ENCODE data around the gene TBL3.

Gene TBL3

DNA sequence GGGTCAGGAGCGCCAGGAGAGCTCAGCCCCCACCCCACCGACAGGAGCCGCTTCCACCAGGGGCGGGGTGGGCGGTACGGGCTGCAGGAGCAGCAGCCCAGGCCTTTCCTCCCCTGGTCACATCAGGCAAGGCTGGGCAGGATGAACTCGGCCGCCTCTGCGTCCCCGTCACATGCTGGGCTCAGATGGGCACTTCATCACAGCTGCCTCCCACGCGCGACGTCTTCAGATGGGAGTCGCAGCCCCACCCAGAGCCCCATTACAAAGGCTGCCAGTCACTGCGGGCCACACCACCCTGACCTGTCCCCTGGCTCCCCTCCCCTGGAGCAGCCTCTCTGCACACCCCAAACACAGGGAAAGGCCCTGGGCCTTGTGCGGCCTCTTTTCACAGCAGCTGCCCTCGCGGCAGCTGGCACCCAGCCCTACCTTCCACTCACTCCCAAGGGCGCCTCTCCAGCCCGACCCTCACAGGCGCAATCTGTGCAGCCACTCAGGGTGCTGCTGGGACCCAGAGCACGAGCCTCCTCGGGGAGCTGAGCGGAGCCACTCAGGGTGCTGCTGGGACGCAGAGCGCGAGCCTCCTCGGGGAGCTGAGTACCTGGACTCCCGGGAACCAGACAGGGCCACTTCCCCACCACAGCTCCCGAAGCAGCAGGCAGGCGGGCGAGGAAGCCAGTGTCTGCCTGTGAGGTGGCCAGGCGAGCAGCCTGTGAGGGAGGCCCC lies 33.1 kb downstream of the TBL3 start:
- TF ChIP-seq, protein P1, sequence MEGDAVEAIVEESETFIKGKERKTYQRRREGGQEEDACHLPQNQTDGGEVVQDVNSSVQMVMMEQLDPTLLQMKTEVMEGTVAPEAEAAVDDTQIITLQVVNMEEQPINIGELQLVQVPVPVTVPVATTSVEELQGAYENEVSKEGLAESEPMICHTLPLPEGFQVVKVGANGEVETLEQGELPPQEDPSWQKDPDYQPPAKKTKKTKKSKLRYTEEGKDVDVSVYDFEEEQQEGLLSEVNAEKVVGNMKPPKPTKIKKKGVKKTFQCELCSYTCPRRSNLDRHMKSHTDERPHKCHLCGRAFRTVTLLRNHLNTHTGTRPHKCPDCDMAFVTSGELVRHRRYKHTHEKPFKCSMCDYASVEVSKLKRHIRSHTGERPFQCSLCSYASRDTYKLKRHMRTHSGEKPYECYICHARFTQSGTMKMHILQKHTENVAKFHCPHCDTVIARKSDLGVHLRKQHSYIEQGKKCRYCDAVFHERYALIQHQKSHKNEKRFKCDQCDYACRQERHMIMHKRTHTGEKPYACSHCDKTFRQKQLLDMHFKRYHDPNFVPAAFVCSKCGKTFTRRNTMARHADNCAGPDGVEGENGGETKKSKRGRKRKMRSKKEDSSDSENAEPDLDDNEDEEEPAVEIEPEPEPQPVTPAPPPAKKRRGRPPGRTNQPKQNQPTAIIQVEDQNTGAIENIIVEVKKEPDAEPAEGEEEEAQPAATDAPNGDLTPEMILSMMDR (IDR thresholded peaks at IDR 0.05; ENCODE audit: borderline replicate concordance, insufficient read depth, low read depth, low read length) = no peak
- H3K4me3 ChIP-seq (ENCODE audit: low read depth, low read length) = no peak overlapping the region

DNA sequence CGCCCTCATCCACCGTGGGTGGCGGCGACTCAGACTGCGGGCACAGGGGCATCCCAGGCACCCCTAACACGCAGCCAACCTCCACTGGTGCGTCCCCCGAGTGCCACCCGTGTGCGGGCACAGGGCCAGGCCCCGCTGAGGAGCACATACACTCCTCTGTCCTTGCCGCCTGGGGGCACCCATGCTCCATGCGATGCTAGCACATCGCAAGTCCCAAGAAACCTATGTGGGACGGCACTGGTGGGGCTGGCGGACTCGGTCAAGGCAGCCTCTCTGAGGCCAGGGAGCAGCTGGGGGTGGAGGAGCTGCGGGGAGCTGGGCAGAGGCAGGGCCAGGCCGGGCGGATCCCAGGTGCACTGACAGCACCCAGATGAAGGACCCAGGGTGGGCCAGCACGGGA lies 33.8 kb downstream of the TBL3 start:
- H3K4me3 ChIP-seq (ENCODE audit: low read depth, low read length) = no peak overlapping the region
- TF ChIP-seq, protein P1 (IDR thresholded peaks at IDR 0.05; ENCODE audit: borderline replicate concordance, insufficient read depth, low read depth, low read length) = 0 out of 2 replicates have a peak, but pooled peaks have one; percentile 15

DNA sequence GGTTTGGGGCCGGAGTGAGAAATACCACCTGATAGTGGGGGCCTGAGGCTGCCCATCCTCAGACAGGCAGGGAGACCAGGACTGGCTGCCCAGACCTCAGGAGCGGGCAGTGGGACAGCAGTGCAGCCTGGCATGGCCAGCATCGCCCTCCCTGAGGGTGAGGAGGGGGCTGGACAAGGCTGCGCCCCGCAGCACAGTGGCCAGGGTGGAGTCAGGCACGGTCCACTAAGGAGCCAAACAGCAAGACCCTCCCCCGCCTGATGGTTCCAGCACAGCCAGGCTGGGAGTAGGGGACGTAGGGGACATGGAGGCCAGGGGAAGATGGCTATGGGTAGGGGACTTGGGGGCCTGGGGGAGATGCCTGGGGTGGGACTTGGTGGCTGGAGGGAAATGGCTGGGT lies 34.5 kb downstream of the TBL3 start:
- TF ChIP-seq, protein P1 (IDR thresholded peaks at IDR 0.05; ENCODE audit: borderline replicate concordance, insufficient read depth, low read depth, low read length) = no peak
- H3K4me3 ChIP-seq (ENCODE audit: low read depth, low read length) = no peak overlapping the region

DNA sequence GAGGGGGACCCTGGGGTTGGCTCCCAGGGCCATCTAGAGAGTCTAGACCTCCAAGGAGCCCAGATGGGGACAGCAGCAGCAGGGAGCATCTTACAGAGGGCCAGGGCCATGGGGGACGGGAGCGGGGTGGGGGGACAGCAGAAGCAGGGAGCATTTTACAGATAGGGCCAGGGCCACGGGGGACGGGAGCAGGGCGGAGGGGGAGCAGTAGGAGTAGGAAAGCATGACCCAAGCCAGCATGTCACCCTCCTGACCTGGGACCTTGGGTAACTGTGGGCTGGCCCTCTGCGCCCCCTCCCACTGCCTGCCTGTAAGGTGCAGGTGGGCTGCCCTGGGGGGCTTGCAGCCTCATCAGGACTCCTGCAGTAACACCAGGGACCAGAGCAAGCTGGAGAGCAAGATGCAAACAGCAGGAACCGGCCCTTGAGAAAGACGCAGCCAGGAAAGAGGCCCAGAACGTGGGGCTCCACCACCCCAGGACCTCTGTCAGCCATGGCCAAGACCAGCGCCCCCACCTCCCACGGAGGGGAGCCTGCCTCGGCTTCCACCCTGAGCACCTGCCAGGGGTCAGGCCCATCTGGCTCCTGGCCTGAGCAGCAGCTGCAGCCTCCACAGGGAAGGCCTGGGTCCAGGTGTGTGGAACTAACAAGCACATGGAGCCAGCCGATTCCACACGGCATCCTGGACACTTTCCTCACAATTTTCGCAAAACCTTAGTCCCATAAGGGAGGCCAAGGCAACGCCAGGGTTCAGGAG lies 35.4 kb downstream of the TBL3 start:
- peak overlapping the region; percentile 73 for H3K4me3 ChIP-seq (ENCODE audit: low read depth, low read length)
- TF ChIP-seq, protein P1 (IDR thresholded peaks at IDR 0.05; ENCODE audit: borderline replicate concordance, insufficient read depth, low read depth, low read length) = no peak

DNA sequence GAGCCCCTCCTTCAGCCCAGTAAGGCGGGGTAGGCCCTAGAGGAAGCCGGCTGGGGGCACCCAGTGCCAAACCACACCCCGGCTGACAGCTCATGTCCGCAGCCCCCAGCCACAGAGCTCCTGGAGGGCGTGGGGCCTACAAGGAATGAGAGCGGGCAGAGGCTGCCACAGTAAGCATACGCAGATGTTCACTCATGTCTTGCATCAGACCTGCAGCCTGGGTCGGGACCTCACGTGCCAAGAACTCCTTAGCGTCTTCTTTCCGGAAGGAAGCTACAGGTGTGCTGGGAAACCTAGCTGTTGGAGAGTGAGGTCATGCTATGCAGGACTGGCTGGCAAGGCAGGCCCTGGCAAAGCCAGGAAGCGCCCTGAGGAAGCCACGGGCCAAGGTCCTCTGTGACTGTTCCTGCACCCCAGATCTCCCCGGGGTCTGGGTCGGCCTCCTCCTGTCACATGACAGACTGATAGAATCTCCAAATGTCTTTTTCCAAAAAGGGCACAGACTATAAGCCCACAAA lies 36.2 kb downstream of the TBL3 start:
- TF ChIP-seq, protein P1 (IDR thresholded peaks at IDR 0.05; ENCODE audit: borderline replicate concordance, insufficient read depth, low read depth, low read length) = no peak
- H3K4me3 ChIP-seq (ENCODE audit: low read depth, low read length) = peak overlapping the region; percentile 73

DNA sequence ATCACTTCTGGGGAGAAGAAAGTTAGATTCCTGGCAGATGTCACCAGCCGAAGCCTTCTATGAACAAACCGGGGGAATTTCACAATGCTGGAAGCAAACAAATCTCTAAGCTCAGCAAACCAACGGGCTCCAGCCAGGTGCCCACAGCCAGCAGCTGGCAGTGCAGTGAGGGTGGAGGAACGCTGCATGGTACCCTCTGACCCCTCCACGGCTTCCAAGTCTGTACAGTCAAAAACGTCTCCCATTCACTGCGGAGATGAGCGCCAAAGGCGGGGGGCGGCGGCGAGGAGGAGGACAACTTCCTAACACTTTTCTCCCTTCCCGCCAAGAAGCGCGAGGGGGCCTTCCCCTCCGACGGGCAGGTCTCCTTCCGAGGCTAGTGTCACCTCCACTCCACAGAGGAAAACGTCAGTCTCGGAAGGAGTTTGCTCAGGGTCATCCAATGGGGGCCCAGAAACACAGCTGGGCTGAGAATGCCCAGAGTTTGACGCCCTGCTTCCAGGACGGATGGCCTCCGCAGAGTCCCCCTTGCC lies 36.8 kb downstream of the TBL3 start:
- H3K4me3 ChIP-seq (ENCODE audit: low read depth, low read length) = peak overlapping the region; percentile 73
- TF ChIP-seq, protein P1 (IDR thresholded peaks at IDR 0.05; ENCODE audit: borderline replicate concordance, insufficient read depth, low read depth, low read length) = no peak
